ENCODE results near the gene NFIA. TPM values are rescaled to one million over a fixed set of nuclear protein-coding genes. Genes with fewer than 3 reads are reported as not detected.

NFIA gene
- polyA plus RNA-seq, 3 donors: 1.4 to 5.3 (median 2.4) TPM

- Histone ChIP-seq H3K27me3 (ENCODE audit: control insufficient read depth in 2 of 2, insufficient read depth in 2 of 2, low read length in 2 of 2) (no peaks in the 10 kb centered on the region), H3K79me2 (ENCODE audit: insufficient read depth, low read length) (peaks cover 10% of the 10 kb centered on the region), H3K36me3 (replicated peaks in 1 of 2; ENCODE audit: control insufficient read depth in 1 of 2, insufficient read depth in 2 of 2, low read length in 2 of 2) (no peaks in the 10 kb centered on the region), H3K27ac (ENCODE audit: low read depth in 1 of 2, low read length in 2 of 2) (peak overlapping the region in 1 of 2 donors; percentile 29), H3K9ac (ENCODE audit: insufficient read depth, low read length, poor library complexity, severe bottlenecking) (peak overlapping the region; percentile 24), H3K4me1 (ENCODE audit: control insufficient read depth in 1 of 2, insufficient read depth in 2 of 2, low read length in 2 of 2) (peaks cover 26 to 46% of the 10 kb centered on the region in 2 donors), H2AFZ (ENCODE audit: insufficient read depth, low read depth, low read length, poor library complexity, severe bottlenecking) (peak overlapping the region; percentile 19), H3K9me3 (replicated peaks in 1 of 2; ENCODE audit: control insufficient read depth in 1 of 2, insufficient read depth in 1 of 2, low read length in 2 of 2) (no peaks in the 10 kb centered on the region), H3K4me3 (replicated peaks in 1 of 3; ENCODE audit: low read depth in 2 of 3, low read length in 3 of 3) (peak overlapping the region; percentile 2 to 41 (median 17)), H4K20me1 (ENCODE audit: insufficient read depth, low read length) (no peaks in the 10 kb centered on the region), H3K4me2 (replicated peaks; ENCODE audit: extremely low read depth, low read length, poor library complexity, severe bottlenecking) (peak overlapping the region; percentile 28)
- Mint-ChIP-seq H3K4me1 (peaks cover 58% of the 10 kb centered on the region), H3K27me3 (ENCODE audit: low read depth in 3 of 3) (no peaks in the 10 kb centered on the region), H3K27ac (peak overlapping the region in 4 of 7 donors; percentile 19 to 88 (median 34)), H3K4me3 (peak overlapping the region; percentile 74), H3K9me3 (no peaks in the 10 kb centered on the region), H3K36me3 (peaks cover 2 to 5% of the 10 kb centered on the region in 2 donors)
- no peak for DNase-seq
- TF ChIP-seq CTCF (IDR thresholded peaks at IDR 0.05): no peak
- intact Hi-C loops (cut with micrococcal nuclease): no loop called here
- no CpG with 5 or more reads among the region's 5 CpGs for WGBS (ENCODE audit: insufficient coverage)
Measured at GRCh38 chr1:61101536-61101935, 19.2 kb downstream of the NFIA start.

- TF ChIP-seq CTCF (IDR thresholded peaks at IDR 0.05): no peak
- peak overlapping the region in 1 of 3 experiments; percentile 41 for H3K4me3 ChIP-seq (replicated peaks in 1 of 3; ENCODE audit: low read depth in 2 of 3, low read length in 3 of 3)
- Mint-ChIP-seq H3K4me3 (peak overlapping the region in 1 of 2 donors; percentile 5), H3K36me3 (peaks cover 2 to 5% of the 10 kb centered on the region in 2 donors), H3K27me3 (ENCODE audit: low read depth in 3 of 3) (no peaks in the 10 kb centered on the region), H3K9me3 (no peaks in the 10 kb centered on the region), H3K27ac (peak overlapping the region in 1 of 7 donors; percentile 88), H3K4me1 (peaks cover 57% of the 10 kb centered on the region)
- intact Hi-C loops (cut with micrococcal nuclease): no loop called here
- H3K27me3 ChIP-seq (ENCODE audit: control insufficient read depth in 2 of 2, insufficient read depth in 2 of 2, low read length in 2 of 2): no peaks in the 10 kb centered on the region
- H4K20me1 ChIP-seq (ENCODE audit: insufficient read depth, low read length): no peaks in the 10 kb centered on the region
- H3K4me1 ChIP-seq (ENCODE audit: control insufficient read depth in 1 of 2, insufficient read depth in 2 of 2, low read length in 2 of 2): peaks cover 26 to 46% of the 10 kb centered on the region in 2 donors
- no CpG with 5 or more reads among the region's 1 CpG for WGBS (ENCODE audit: insufficient coverage)
- peak overlapping the region; percentile 19 for H2AFZ ChIP-seq (ENCODE audit: insufficient read depth, low read depth, low read length, poor library complexity, severe bottlenecking)
- peak overlapping the region; percentile 28 for H3K4me2 ChIP-seq (replicated peaks; ENCODE audit: extremely low read depth, low read length, poor library complexity, severe bottlenecking)
- no peaks in the 10 kb centered on the region for H3K36me3 ChIP-seq (replicated peaks in 1 of 2; ENCODE audit: control insufficient read depth in 1 of 2, insufficient read depth in 2 of 2, low read length in 2 of 2)
- H3K79me2 ChIP-seq (ENCODE audit: insufficient read depth, low read length): peaks cover 8% of the 10 kb centered on the region
- H3K27ac ChIP-seq (ENCODE audit: low read depth in 1 of 2, low read length in 2 of 2): peak overlapping the region in 1 of 2 donors; percentile 29
- H3K9ac ChIP-seq (ENCODE audit: insufficient read depth, low read length, poor library complexity, severe bottlenecking): no peak overlapping the region
- no peaks in the 10 kb centered on the region for H3K9me3 ChIP-seq (replicated peaks in 1 of 2; ENCODE audit: control insufficient read depth in 1 of 2, insufficient read depth in 1 of 2, low read length in 2 of 2)
- no peak for DNase-seq
Measured at GRCh38 chr1:61102041-61102440, 19.7 kb downstream of the NFIA start.
